ENCODE measurements around the gene SV2C. TPM values are rescaled to one million over a fixed set of nuclear protein-coding genes. Genes with fewer than 3 reads are reported as not detected.

Gene SV2C
- total and polyA plus RNA-seq, 2 donors (not counting 1 experiment from before 2014, with no cell fraction given), result not detected

GRCh38 chr5:76114179-76114851, 31.1 kb downstream of the SV2C start:
- no peak for DNase-seq (ENCODE audit: low read depth in 2 of 2)
- Histone ChIP-seq H3K27me3 (ENCODE audit: control insufficient read depth, insufficient read depth, low read length) (no peaks in the 10 kb centered on the region), H3K27ac (ENCODE audit: insufficient read depth, low read length) (no peak overlapping the region), H3K4me2 (ENCODE audit: extremely low read depth, insufficient read depth, low read length) (no peak overlapping the region), H3K9me3 (ENCODE audit: control insufficient read depth, insufficient read depth, low read depth, low read length) (no peaks in the 10 kb centered on the region), H3K4me1 (ENCODE audit: control insufficient read depth, extremely low read depth, insufficient read depth, low read length) (no peaks in the 10 kb centered on the region), H3K4me3 (replicated peaks in 1 of 4; ENCODE audit: control extremely low read depth in 1 of 4, insufficient read depth in 1 of 4, low read depth in 3 of 4, low read length in 4 of 4) (no peak overlapping the region), H2AFZ (ENCODE audit: low read length) (no peak overlapping the region), H3K79me2 (ENCODE audit: control insufficient read depth, insufficient read depth, low read length) (no peaks in the 10 kb centered on the region), H3K36me3 (ENCODE audit: control insufficient read depth, insufficient read depth, low read length) (no peaks in the 10 kb centered on the region), H4K20me1 (ENCODE audit: control insufficient read depth, extremely low read depth, insufficient read depth, low read length) (no peaks in the 10 kb centered on the region), H3K9ac (ENCODE audit: insufficient read depth, low read length) (no peak overlapping the region)
- no peak for TF ChIP-seq EZH2 (IDR thresholded peaks at IDR 0.05; ENCODE audit: low read length, missing control alignments)
- TF ChIP-seq, protein P1, sequence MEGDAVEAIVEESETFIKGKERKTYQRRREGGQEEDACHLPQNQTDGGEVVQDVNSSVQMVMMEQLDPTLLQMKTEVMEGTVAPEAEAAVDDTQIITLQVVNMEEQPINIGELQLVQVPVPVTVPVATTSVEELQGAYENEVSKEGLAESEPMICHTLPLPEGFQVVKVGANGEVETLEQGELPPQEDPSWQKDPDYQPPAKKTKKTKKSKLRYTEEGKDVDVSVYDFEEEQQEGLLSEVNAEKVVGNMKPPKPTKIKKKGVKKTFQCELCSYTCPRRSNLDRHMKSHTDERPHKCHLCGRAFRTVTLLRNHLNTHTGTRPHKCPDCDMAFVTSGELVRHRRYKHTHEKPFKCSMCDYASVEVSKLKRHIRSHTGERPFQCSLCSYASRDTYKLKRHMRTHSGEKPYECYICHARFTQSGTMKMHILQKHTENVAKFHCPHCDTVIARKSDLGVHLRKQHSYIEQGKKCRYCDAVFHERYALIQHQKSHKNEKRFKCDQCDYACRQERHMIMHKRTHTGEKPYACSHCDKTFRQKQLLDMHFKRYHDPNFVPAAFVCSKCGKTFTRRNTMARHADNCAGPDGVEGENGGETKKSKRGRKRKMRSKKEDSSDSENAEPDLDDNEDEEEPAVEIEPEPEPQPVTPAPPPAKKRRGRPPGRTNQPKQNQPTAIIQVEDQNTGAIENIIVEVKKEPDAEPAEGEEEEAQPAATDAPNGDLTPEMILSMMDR (conservative IDR thresholded peaks at IDR 0.05 in 1 of 2, IDR thresholded peaks at IDR 0.05 in 1 of 2; ENCODE audit: low read depth in 1 of 2, low read length in 2 of 2), result no peak

DNA sequence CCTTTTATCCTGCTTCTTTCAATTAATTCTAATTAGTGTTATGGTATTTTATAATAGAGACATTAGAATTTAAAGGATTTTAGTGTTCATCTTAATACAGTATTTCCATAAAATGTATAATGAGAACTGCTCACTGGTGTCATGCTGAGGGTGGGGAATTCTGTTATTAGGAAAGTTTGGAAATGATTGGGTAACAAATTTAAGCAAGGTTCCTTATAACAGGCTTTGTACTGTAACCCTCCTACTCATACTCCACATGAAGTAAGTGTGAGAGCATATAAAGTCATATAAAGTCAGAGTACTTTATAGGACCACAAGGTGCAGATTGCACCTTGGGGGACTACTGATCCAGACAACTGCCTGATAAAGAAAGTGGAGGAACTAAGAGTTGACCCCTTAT, 42.2 kb downstream of the SV2C start:
- no peaks in the 10 kb centered on the region for H3K79me2 ChIP-seq (ENCODE audit: control insufficient read depth, insufficient read depth, low read length)
- no peak overlapping the region for H3K4me3 ChIP-seq (replicated peaks in 1 of 4; ENCODE audit: control extremely low read depth in 1 of 4, insufficient read depth in 1 of 4, low read depth in 3 of 4, low read length in 4 of 4)
- DNase-seq (ENCODE audit: low read depth in 2 of 2), result no peak
- no peak overlapping the region for H3K9ac ChIP-seq (ENCODE audit: insufficient read depth, low read length)
- H3K4me2 ChIP-seq (ENCODE audit: extremely low read depth, insufficient read depth, low read length), result no peak overlapping the region
- H4K20me1 ChIP-seq (ENCODE audit: control insufficient read depth, extremely low read depth, insufficient read depth, low read length), result no peaks in the 10 kb centered on the region
- no peaks in the 10 kb centered on the region for H3K27me3 ChIP-seq (ENCODE audit: control insufficient read depth, insufficient read depth, low read length)
- no peak overlapping the region for H2AFZ ChIP-seq (ENCODE audit: low read length)
- no peaks in the 10 kb centered on the region for H3K36me3 ChIP-seq (ENCODE audit: control insufficient read depth, insufficient read depth, low read length)
- no peak overlapping the region for H3K27ac ChIP-seq (ENCODE audit: insufficient read depth, low read length)
- no peaks in the 10 kb centered on the region for H3K4me1 ChIP-seq (ENCODE audit: control insufficient read depth, extremely low read depth, insufficient read depth, low read length)
- TF ChIP-seq, protein P1 (conservative IDR thresholded peaks at IDR 0.05 in 1 of 2, IDR thresholded peaks at IDR 0.05 in 1 of 2; ENCODE audit: low read depth in 1 of 2, low read length in 2 of 2), result no peak
- TF ChIP-seq EZH2 (IDR thresholded peaks at IDR 0.05; ENCODE audit: low read length, missing control alignments), result no peak
- no peaks in the 10 kb centered on the region for H3K9me3 ChIP-seq (ENCODE audit: control insufficient read depth, insufficient read depth, low read depth, low read length)

DNA sequence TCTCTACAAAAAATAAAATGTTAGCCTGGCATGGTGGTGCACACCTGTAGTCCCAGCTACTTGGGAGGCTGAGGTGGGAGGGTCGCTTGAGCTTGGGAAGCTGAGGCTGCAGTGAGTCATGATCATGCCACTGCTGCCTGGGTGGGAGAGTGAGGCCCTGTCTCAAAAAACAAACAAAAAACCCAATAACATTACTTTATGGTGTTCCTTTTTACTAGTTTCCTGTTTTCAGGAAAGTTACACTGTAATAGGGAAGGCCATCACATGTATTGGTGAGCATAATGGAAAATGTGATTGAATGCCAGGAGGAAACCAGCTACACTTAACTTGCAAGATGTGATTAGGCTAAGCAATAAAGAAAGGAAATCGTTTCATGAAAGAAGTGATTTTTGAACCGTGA, 42.7 kb downstream of the SV2C start:
- Histone ChIP-seq H4K20me1 (ENCODE audit: control insufficient read depth, extremely low read depth, insufficient read depth, low read length) (no peaks in the 10 kb centered on the region), H3K79me2 (ENCODE audit: control insufficient read depth, insufficient read depth, low read length) (no peaks in the 10 kb centered on the region), H3K27ac (ENCODE audit: insufficient read depth, low read length) (no peak overlapping the region), H2AFZ (ENCODE audit: low read length) (no peak overlapping the region), H3K4me1 (ENCODE audit: control insufficient read depth, extremely low read depth, insufficient read depth, low read length) (no peaks in the 10 kb centered on the region), H3K36me3 (ENCODE audit: control insufficient read depth, insufficient read depth, low read length) (no peaks in the 10 kb centered on the region), H3K4me3 (replicated peaks in 1 of 4; ENCODE audit: control extremely low read depth in 1 of 4, insufficient read depth in 1 of 4, low read depth in 3 of 4, low read length in 4 of 4) (no peak overlapping the region), H3K4me2 (ENCODE audit: extremely low read depth, insufficient read depth, low read length) (no peak overlapping the region), H3K9me3 (ENCODE audit: control insufficient read depth, insufficient read depth, low read depth, low read length) (no peaks in the 10 kb centered on the region), H3K9ac (ENCODE audit: insufficient read depth, low read length) (no peak overlapping the region), H3K27me3 (ENCODE audit: control insufficient read depth, insufficient read depth, low read length) (no peaks in the 10 kb centered on the region)
- TF ChIP-seq, protein P1 (conservative IDR thresholded peaks at IDR 0.05 in 1 of 2, IDR thresholded peaks at IDR 0.05 in 1 of 2; ENCODE audit: low read depth in 1 of 2, low read length in 2 of 2), result no peak
- TF ChIP-seq EZH2 (IDR thresholded peaks at IDR 0.05; ENCODE audit: low read length, missing control alignments), result no peak
- no peak for DNase-seq (ENCODE audit: low read depth in 2 of 2)

Measured in fibroblast of lung (primary cell).